ENCODE results near the gene RNF182.

Gene RNF182

GRCh38 chr6:14025160-14025559 is 100.4 kb downstream of the RNF182 start:
- no peak overlapping the region for H3K4me3 ChIP-seq (replicated peaks; ENCODE audit: low read depth, low read length)
- no peak for TF ChIP-seq CTCF (IDR thresholded peaks at IDR 0.05; ENCODE audit: low read depth, low read length, missing control alignments)
- no peak for DNase-seq (ENCODE audit: extremely low read depth, low read depth)

- no peak overlapping the region for H3K4me3 ChIP-seq (replicated peaks; ENCODE audit: low read depth, low read length)
- no peak for TF ChIP-seq CTCF (IDR thresholded peaks at IDR 0.05; ENCODE audit: low read depth, low read length, missing control alignments)
- DNase-seq (ENCODE audit: extremely low read depth, low read depth), result no peak
These were observed 102.2 kb downstream of the RNF182 start for GRCh38 chr6:14026831-14027539.

- DNase-seq (ENCODE audit: extremely low read depth, low read depth), result no peak
- no peak overlapping the region for H3K4me3 ChIP-seq (replicated peaks; ENCODE audit: low read depth, low read length)
- TF ChIP-seq CTCF (IDR thresholded peaks at IDR 0.05; ENCODE audit: low read depth, low read length, missing control alignments), result no peak
These were observed 103.9 kb downstream of the RNF182 start for GRCh38 chr6:14028631-14029030.

GRCh38 chr6:14029605-14030004 is 104.9 kb downstream of the RNF182 start:
- TF ChIP-seq CTCF (IDR thresholded peaks at IDR 0.05; ENCODE audit: low read depth, low read length, missing control alignments), result no peak

More at GRCh38 chr6:14029605-14030004, 104.9 kb downstream of the RNF182 start:
- H3K4me3 ChIP-seq (replicated peaks; ENCODE audit: low read depth, low read length), result no peak overlapping the region
- no peak for DNase-seq (ENCODE audit: extremely low read depth, low read depth)

Data from HFF-Myc (cell line).